Astrocyte of the cerebellum (primary cell): Measurements from ENCODE around the gene LMAN2.
A peak's percentile ranks its signal among the peaks of the same experiment; 100 is the strongest.

ENCODE experiments used
- DNase-seq: peaks from one replicate; pipeline ENCODE4 v3.0.0-alpha.2; 2011; ENCODE audit warnings: low read depth
- H3K4me3 ChIP-seq: 2 replicates; pipeline ENCODE4 v1.5.1; 2011; ENCODE audit warnings: mild to moderate bottlenecking, low read depth, low read length, moderate library complexity
- CTCF ChIP-seq: IDR thresholded peaks from 2 replicates; pipeline ENCODE4 v1.5.1; 2012; ENCODE audit warnings: low read length, low read depth, moderate library complexity, mild to moderate bottlenecking; ENCODE audit errors: missing control alignments
- in situ Hi-C: cut with HindIII; loops from 2 replicates; pipeline ENCODE4 v1.10.0; 2017; ENCODE audit warnings: low sequenced_read_pairs

LMAN2 gene

GRCh38 chr5:177312649-177313181, 38.8 kb downstream of the LMAN2 start:
- H3K4me3 ChIP-seq: peak overlapping the region; percentile 56
- DNase-seq: no peak
- TF ChIP-seq CTCF: no peak
- in situ Hi-C loops: no loop called here

GRCh38 chr5:177311723-177312648, 39.5 kb downstream of the LMAN2 start, which contains the start of gene MXD3:
TSS of gene MXD3 (minus strand) at chr5:177311898. CDS start at chr5:177311830, 68 bp downstream.
- no peak for TF ChIP-seq CTCF
- peak; percentile 84 for DNase-seq
- H3K4me3 ChIP-seq: peak within 1 kb of the TSS; percentile 56
- in situ Hi-C loops: no loop called here

GRCh38 chr5:177311392-177311722, 40.1 kb downstream of the LMAN2 start:
- H3K4me3 ChIP-seq: peak overlapping the region; percentile 56
- no peak for TF ChIP-seq CTCF
- in situ Hi-C loops: no loop called here
- no peak for DNase-seq

- in situ Hi-C loops: no loop called here
- DNase-seq: no peak
- peak overlapping the region; percentile 56 for H3K4me3 ChIP-seq
- TF ChIP-seq CTCF: no peak
Observed at GRCh38 chr5:177310757-177311391, 40.6 kb downstream of the LMAN2 start.

GRCh38 chr5:177310332-177310731, 41.1 kb downstream of the LMAN2 start:
- DNase-seq: no peak
- peak overlapping the region; percentile 56 for H3K4me3 ChIP-seq
- in situ Hi-C loops: no loop called here
- no peak for TF ChIP-seq CTCF

GRCh38 chr5:177309351-177310191, 41.9 kb downstream of the LMAN2 start:
- H3K4me3 ChIP-seq: no peak overlapping the region
- in situ Hi-C loops: no loop called here
- peak; percentile 95 for TF ChIP-seq CTCF
- peak; percentile 29 for DNase-seq
